ENCODE results near the gene SGO2. TPM values are rescaled to one million over a fixed set of nuclear protein-coding genes. Genes with fewer than 3 reads are reported as not detected.
"Not testable (repeated sequence)": the region's sequence is repeated elsewhere in the genome, so short reads cannot be mapped to it uniquely, and the experiment has no call there.

The SGO2 gene
- polyA plus RNA-seq, 12 donors: 5.5 to 13.0 (median 10.5) TPM; not detected in 1

GRCh38 chr2:200618054-200618419 lies 92.0 kb downstream of the SGO2 start:
- DNase-seq: no peak

GRCh38 chr2:200618590-200619021 lies 92.6 kb downstream of the SGO2 start:
- peak; percentile 17 for DNase-seq

- no peak for DNase-seq
Measured at GRCh38 chr2:200619279-200619678, 93.3 kb downstream of the SGO2 start.

DNA sequence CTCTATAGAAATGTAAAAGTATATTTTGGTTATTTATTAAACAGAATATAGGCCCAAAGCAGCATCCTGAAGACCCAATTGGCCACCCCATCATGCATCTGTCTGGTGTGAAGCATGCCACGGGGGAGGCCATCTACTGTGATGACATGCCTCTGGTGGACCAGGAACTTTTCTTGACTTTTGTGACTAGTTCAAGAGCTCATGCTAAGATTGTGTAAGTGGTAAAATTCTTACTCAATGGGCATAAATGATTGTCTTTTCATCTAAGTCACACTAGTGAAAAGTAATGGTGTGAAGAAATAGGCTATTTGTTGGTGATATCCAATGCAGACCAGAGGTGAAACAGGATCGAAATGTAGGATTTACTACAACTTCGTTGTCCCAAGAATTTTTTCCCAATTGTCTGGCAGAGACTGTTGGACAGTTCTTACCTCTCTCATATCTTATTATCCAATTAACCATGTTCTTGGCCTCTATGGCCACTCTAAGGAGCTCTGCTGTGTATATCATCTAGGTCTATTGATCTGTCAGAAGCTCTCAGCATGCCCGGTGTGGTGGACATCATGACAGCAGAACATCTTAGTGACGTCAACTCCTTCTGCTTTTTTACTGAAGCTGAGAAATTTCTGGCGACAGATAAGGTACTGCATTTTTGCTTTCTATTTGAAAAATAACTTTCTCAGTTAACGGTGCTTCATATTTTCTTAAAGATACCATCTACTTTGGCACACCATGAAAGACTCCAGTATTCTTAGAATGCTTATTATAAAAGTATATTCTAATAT lies 94.8 kb downstream of the SGO2 start:
- DNase-seq: no peak

DNA sequence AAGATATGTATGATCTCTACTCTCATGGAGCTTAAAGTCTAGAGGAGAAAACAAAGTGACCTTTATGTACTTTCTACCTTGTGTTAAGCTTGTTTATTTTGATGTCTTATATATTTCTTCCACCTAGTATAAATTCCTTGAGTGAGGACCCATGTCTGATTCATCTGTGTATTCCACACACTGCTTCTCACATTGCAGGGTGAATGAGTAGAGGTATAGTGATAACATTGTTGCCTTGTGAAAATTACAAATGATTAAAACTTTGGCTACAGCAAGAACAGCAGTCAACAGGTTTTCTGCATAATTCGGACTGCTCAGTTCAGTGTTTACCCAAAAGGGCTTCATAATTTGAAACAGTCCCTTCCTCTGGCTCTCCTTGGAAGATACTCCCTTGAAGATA lies 96.1 kb downstream of the SGO2 start:
- DNase-seq: no peak

DNA sequence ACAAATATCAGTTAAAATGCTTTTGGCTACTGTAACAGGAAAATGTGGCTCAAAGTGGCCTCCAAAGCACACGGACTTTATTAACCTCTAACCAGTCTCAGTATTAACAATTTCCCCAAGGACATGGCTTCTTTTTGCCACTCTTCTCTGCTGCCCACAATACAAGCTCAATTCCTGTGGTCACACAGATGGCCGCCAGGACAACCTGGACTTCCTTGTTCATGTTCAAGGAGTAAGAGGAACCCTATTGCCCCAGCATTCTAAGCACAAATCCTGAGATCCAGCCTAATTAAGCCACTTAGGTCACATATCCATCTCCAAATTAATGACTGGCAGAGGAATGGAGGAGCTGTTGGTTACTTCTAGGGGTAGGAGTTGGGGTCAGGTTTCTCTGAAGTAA lies 98.0 kb downstream of the SGO2 start:
- no peak for DNase-seq

DNA sequence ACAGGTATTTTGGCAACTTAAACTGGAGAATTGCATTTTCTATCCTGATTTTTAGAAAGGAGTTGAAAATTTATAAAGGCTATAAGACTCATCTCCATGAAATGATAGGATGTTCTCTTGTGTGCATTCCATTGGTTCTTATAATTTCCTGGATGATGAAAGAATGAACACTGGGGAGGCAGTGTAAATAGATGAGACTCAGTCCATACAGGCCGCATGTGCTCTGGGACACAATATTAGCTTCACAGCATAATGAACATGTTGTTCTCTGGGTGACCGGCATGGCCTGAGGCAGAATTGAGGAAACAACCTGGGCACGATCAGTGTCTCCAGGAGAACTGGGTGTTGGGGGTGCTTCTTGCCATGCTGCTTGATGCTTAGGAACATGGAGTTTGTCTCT lies 98.7 kb downstream of the SGO2 start:
- no peak for DNase-seq

DNA sequence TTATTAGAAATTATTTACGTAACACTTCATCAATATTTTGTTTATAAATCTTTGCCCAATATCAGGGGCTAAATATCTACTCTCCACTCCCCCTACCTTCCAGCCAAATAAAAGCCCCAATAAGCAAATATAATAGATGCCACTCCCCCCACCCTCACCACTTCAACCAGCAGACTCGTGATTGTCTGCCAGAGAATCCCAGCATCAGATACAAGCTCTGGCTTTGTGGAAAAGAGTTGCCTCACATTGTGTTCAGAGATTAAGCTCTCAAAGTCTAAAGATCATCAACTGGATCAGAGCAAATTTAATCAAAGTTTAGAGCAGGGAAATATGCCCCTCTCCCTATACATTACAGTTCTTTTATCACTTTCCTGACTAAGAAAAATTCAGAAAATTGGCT lies 99.3 kb downstream of the SGO2 start:
- no peak for DNase-seq

- DNase-seq: no peak
Measured at GRCh38 chr2:200625958-200626363, 100.0 kb downstream of the SGO2 start.

- no peak for DNase-seq
Measured at GRCh38 chr2:200627110-200627770, 101.2 kb downstream of the SGO2 start.

DNA sequence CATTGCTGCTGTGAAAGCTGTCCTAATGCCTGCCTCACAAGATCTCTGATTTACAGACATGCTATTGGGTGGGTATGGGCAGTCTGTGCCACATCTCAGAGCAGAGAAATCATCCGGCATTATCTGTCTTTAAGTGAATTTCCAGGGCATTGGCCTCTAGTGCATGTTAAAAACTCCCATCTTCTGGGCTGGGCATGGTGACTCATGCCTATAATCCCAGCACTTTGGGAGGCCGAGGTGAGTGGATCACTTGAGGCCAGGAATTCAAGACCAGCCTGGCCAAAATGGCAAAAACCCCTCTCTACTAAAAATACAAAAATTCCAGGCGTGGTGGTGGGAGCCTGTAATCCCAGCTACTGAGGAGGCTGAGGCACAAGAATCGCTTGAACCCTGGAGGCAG lies 102.5 kb downstream of the SGO2 start:
- DNase-seq: not testable (repeated sequence)

- DNase-seq: no peak
Measured at GRCh38 chr2:200631287-200631686, 105.3 kb downstream of the SGO2 start.

Other genes with a start within 250 kb of the SGO2 start
- gene SPATS2L, start 219.5 kb upstream of the SGO2 start, polyA plus RNA-seq (ENCODE audit: insufficient read length in 12 of 12): 100 to 1,000 TPM in 11 of 12 donors, not detected in 1; 200 to 265 (median 233) TPM
- gene KCTD18, start 16.1 kb upstream of the SGO2 start, polyA plus RNA-seq (ENCODE audit: insufficient read length in 12 of 12): 10 to 100 TPM in 11 of 12 donors, not detected in 1; 11.4 to 16.7 (median 12.6) TPM
- 1 to 10 TPM in 6 of 12 donors, under 1 TPM in 4, not detected in 2; 0.66 to 1.5 (median 1.2) TPM for gene AOX1, start 59.8 kb downstream of the SGO2 start, polyA plus RNA-seq (ENCODE audit: insufficient read length in 12 of 12)

Data from muscle of arm (tissue), 12 donors.